SK-N-SH treated with all-trans-retinoic acid at 6 μM for 48 hours (cell line): ENCODE measurements around the gene BLMH.
A peak's percentile ranks its signal among the peaks of the same experiment; 100 is the strongest.

Experiments
- ATAC-seq: fragments of 200-7000 bp; cut with Tn5 transposase; 3 replicates; pipeline ENCODE4 v1.9.1; 2020; ENCODE audit warnings: mild to moderate bottlenecking, moderate library complexity
- ARNTL ChIP-seq: fragments of 450-650 bp; formaldehyde crosslinking; IDR thresholded peaks from 2 replicates; pipeline ENCODE4 v1.5.0; 2020; ENCODE audit warnings: low read depth, mild to moderate bottlenecking, moderate library complexity, borderline replicate concordance
- BACH2 ChIP-seq: fragments of 250-450 bp; sonication (Bioruptor Pico); IDR thresholded peaks from 2 replicates; pipeline ENCODE4 v1.9.0; 2021; ENCODE audit warnings: mild to moderate bottlenecking, borderline replicate concordance
- CREB5 ChIP-seq: fragments of 250-450 bp; sonication (Bioruptor Pico); IDR thresholded peaks from 2 replicates; pipeline ENCODE4 v1.5.1; 2020; ENCODE audit warnings: low read depth, mild to moderate bottlenecking, moderate library complexity
- CSDC2 ChIP-seq: fragments of 250-450 bp; sonication (Bioruptor Pico); IDR thresholded peaks from 2 replicates; pipeline ENCODE4 v1.5.0; 2020; ENCODE audit warnings: mild to moderate bottlenecking, moderate library complexity
- CSRNP3 ChIP-seq: fragments of 250-450 bp; sonication (Bioruptor Pico); IDR thresholded peaks from 2 replicates; pipeline ENCODE4 v1.5.1; 2021; ENCODE audit warnings: mild to moderate bottlenecking, moderate library complexity
- GLIS3 ChIP-seq: fragments of 250-450 bp; sonication (Bioruptor Pico); IDR thresholded peaks from 2 replicates; pipeline ENCODE4 v1.5.0; 2020; ENCODE audit warnings: mild to moderate bottlenecking, moderate library complexity
- ISL1 ChIP-seq: fragments of 250-450 bp; sonication (Bioruptor Pico); IDR thresholded peaks from 2 replicates; pipeline ENCODE4 v2.1.2; 2022; ENCODE audit warnings: mild to moderate bottlenecking, moderate library complexity
- PATZ1 ChIP-seq: fragments of 250-450 bp; sonication (Bioruptor Pico); IDR thresholded peaks from 2 replicates; pipeline ENCODE4 v1.8.0; 2020; ENCODE audit warnings: mild to moderate bottlenecking, moderate library complexity, borderline replicate concordance
- POU6F1 ChIP-seq: fragments of 250-450 bp; sonication (Bioruptor Pico); IDR thresholded peaks from 2 replicates; pipeline ENCODE4 v1.8.0; 2021; ENCODE audit warnings: low read depth, mild to moderate bottlenecking, moderate library complexity, borderline replicate concordance
- PPARA ChIP-seq: fragments of 250-450 bp; sonication (Bioruptor Pico); IDR thresholded peaks from 2 replicates; pipeline ENCODE4 v1.5.0; 2020; ENCODE audit warnings: mild to moderate bottlenecking, borderline replicate concordance
- SNAI2 ChIP-seq: fragments of 250-450 bp; sonication (Bioruptor Pico); IDR thresholded peaks from 2 replicates; pipeline ENCODE4 v1.5.0; 2020; ENCODE audit warnings: mild to moderate bottlenecking, moderate library complexity
- TCF4 ChIP-seq: fragments of 250-450 bp; sonication (Bioruptor Pico); IDR thresholded peaks from 2 replicates; pipeline ENCODE4 v1.8.0; 2021; ENCODE audit warnings: mild to moderate bottlenecking, moderate library complexity, borderline replicate concordance
- TOX ChIP-seq: fragments of 250-450 bp; sonication (Bioruptor Pico); IDR thresholded peaks from 2 replicates; pipeline ENCODE4 v1.8.0; 2021; ENCODE audit warnings: mild to moderate bottlenecking, moderate library complexity, borderline replicate concordance
- TSHZ2 ChIP-seq: fragments of 250-450 bp; sonication (Bioruptor Pico); IDR thresholded peaks from 2 replicates; pipeline ENCODE4 v1.5.0; 2020; ENCODE audit warnings: mild to moderate bottlenecking, moderate library complexity
- ZC3H10 ChIP-seq: fragments of 250-450 bp; sonication (Bioruptor Pico); IDR thresholded peaks from 2 replicates; pipeline ENCODE4 v1.5.1; 2021; ENCODE audit warnings: mild to moderate bottlenecking, moderate library complexity
- ZFP3 ChIP-seq: fragments of 250-450 bp; sonication (Bioruptor Pico); IDR thresholded peaks from 2 replicates; pipeline ENCODE4 v1.5.0; 2020; ENCODE audit warnings: mild to moderate bottlenecking, moderate library complexity
- ZFP30 ChIP-seq: fragments of 450-650 bp; formaldehyde crosslinking; IDR thresholded peaks from 2 replicates; pipeline ENCODE4 v1.5.0; 2022; ENCODE audit warnings: mild to moderate bottlenecking, moderate library complexity
- ZNF565 ChIP-seq: fragments of 450-650 bp; formaldehyde crosslinking; conservative IDR thresholded peaks from 2 replicates; pipeline ENCODE4 v1.5.0; 2020; ENCODE audit warnings: low read depth, mild to moderate bottlenecking, moderate library complexity
- ZNF70 ChIP-seq: fragments of 450-650 bp; formaldehyde crosslinking; IDR thresholded peaks from 2 replicates; pipeline ENCODE4 v1.5.0; 2020; ENCODE audit warnings: mild to moderate bottlenecking, moderate library complexity
- ZNF8 ChIP-seq: fragments of 450-650 bp; formaldehyde crosslinking; IDR thresholded peaks from 2 replicates; pipeline ENCODE4 v1.5.0; 2020; ENCODE audit warnings: mild to moderate bottlenecking, moderate library complexity

BLMH gene

GRCh38 chr17:30279156-30279555, 12.6 kb downstream of the BLMH start:
- TF ChIP-seq TCF4 (no peak), ZNF8 (CRISPR knock-in tag) (no peak), ZNF565 (no peak), ZFP30 (CRISPR knock-in tag) (no peak), ZFP3 (no peak), GLIS3 (CRISPR knock-in tag) (no peak), CREB5 (CRISPR knock-in tag) (no peak), ZNF70 (no peak), TOX (CRISPR knock-in tag) (no peak), POU6F1 (CRISPR knock-in tag) (no peak), PATZ1 (CRISPR knock-in tag) (no peak), ZC3H10 (no peak), ARNTL (CRISPR knock-in tag) (no peak)
- TF ChIP-seq, all 23 proteins: peak for 0
- no peak for ATAC-seq

- TF ChIP-seq ISL1 (CRISPR knock-in tag) (no peak), CSRNP3 (CRISPR knock-in tag) (no peak), ZFP3 (no peak), PPARA (CRISPR knock-in tag) (no peak), ARNTL (CRISPR knock-in tag) (no peak), ZNF70 (no peak), CSDC2 (CRISPR knock-in tag) (no peak), SNAI2 (CRISPR knock-in tag) (no peak), ZC3H10 (no peak), GLIS3 (CRISPR knock-in tag) (no peak), POU6F1 (CRISPR knock-in tag) (no peak), PATZ1 (CRISPR knock-in tag) (no peak)
Observed at GRCh38 chr17:30278032-30278431, 13.7 kb downstream of the BLMH start.

GRCh38 chr17:30275911-30276310, 15.8 kb downstream of the BLMH start:
- TF ChIP-seq TOX (CRISPR knock-in tag): no peak
- TF ChIP-seq, all 23 proteins: peak for 0
- no peak for ATAC-seq

More at GRCh38 chr17:30278032-30278431, 13.7 kb downstream of the BLMH start:
- ATAC-seq: peak; percentile 79

- ATAC-seq: no peak
- no peak for TF ChIP-seq POU6F1 (CRISPR knock-in tag)
- no peak for TF ChIP-seq ZNF70
- TF ChIP-seq GLIS3 (CRISPR knock-in tag): no peak
- TF ChIP-seq SNAI2 (CRISPR knock-in tag): no peak
- no peak for TF ChIP-seq TSHZ2
- no peak for TF ChIP-seq BACH2
Observed at GRCh38 chr17:30274887-30275286, 16.9 kb downstream of the BLMH start.
